ENCODE data around the gene HEG1.

The HEG1 gene

GRCh38 chr3:125010393-125010792 is 45.4 kb downstream of the HEG1 start:
- DNase-seq: no peak

GRCh38 chr3:125008766-125009165 is 47.0 kb downstream of the HEG1 start:
- no peak for DNase-seq

- no peak for DNase-seq
Measured at GRCh38 chr3:125006291-125006731, 49.5 kb downstream of the HEG1 start.

GRCh38 chr3:125005676-125006075 is 50.1 kb downstream of the HEG1 start:
- no peak for DNase-seq

GRCh38 chr3:125005222-125005621 is 50.6 kb downstream of the HEG1 start:
- DNase-seq: no peak

GRCh38 chr3:125003859-125004595 is 51.8 kb downstream of the HEG1 start:
- no peak for DNase-seq

GRCh38 chr3:125003369-125003853 is 52.4 kb downstream of the HEG1 start:
- DNase-seq: no peak

- no peak for DNase-seq
Measured at GRCh38 chr3:125002414-125003368, 53.1 kb downstream of the HEG1 start.

- no peak for DNase-seq
Measured at GRCh38 chr3:125001557-125002413, 54.0 kb downstream of the HEG1 start.

GRCh38 chr3:125000661-125001060 is 55.1 kb downstream of the HEG1 start:
- DNase-seq: no peak

- no peak for DNase-seq
Measured at GRCh38 chr3:124999897-125000435, 55.8 kb downstream of the HEG1 start.

GRCh38 chr3:124999317-124999716 is 56.5 kb downstream of the HEG1 start:
- DNase-seq: no peak

- DNase-seq: no peak
Measured at GRCh38 chr3:124998247-124998630, 57.6 kb downstream of the HEG1 start.

GRCh38 chr3:124997303-124998246 is 58.2 kb downstream of the HEG1 start:
- DNase-seq: no peak

- no peak for DNase-seq
Measured at GRCh38 chr3:124995460-124995994, 60.3 kb downstream of the HEG1 start.

- no peak for DNase-seq
Measured at GRCh38 chr3:124993466-124993865, 62.3 kb downstream of the HEG1 start.

GRCh38 chr3:124992041-124992440 is 63.8 kb downstream of the HEG1 start:
- DNase-seq: no peak

- DNase-seq: no peak
Measured at GRCh38 chr3:124986192-124987143, 69.3 kb downstream of the HEG1 start.

- DNase-seq: no peak
Measured at GRCh38 chr3:124985349-124985748, 70.4 kb downstream of the HEG1 start.

- no peak for DNase-seq
Measured at GRCh38 chr3:124984754-124985153, 71.0 kb downstream of the HEG1 start.

All from NCI-H187 treated with DMSO at 0.1 percent for 48 hours (cell line).